ENCODE measurements around the gene CPXM2.

CPXM2 gene

DNA sequence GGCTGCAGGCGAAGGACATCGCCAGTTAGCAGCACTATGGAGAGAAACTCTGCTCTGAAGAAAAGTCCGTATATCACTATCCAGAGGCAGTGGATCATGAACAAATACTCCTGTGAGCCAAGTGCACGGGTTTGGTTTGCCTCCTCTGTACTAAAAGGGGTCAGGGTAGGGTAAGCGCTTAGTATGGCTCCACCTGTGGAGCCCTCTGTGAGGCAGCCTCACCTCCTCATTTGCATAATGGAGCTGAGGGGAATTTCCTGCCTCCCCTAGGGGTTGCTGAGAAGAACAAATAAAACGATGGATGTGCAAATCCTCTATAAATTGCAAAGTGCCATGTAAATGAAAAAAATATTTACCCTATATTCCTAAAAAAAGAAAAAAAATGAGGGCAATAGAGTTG lies 162.1 kb downstream of the CPXM2 start:
- no peak for DNase-seq

DNA sequence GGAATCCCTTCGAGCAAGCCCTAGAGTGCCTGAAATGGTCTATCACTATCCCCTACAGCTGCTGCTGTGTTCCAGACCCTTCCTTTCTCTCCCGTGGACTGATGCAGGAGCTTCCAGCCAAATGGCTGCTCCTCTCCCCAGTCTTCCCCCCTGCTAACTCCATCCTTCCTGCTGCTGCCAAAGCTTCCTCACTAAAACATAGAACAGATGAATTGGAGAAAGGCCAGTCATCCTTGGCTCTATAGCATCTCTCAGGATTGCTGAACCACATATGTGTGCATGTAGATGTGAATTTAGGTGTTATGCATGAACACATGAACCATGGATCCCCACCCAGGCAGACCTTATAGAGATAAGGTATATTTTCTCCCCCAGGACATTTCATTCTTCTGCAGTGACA lies 164.8 kb downstream of the CPXM2 start:
- DNase-seq: no peak

DNA sequence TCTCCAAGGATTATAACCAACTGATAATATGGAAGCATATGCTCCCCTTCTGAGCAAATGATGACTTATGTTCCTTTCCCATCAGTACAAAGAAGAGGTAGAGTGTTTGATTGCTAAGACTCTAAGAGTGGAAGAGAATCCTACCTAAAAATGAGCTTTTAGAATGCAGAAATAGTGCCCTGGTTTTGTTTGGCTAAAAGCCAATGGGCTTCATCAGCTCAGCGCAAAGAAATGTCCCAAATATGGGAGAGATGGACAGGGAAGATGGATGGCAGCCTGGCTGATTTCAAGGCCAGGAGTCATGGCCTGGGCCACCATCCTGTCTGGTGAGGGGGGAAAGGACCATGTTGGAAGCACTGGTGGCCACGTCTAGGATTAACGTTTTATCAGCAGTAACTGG lies 165.2 kb downstream of the CPXM2 start:
- DNase-seq: no peak

DNA sequence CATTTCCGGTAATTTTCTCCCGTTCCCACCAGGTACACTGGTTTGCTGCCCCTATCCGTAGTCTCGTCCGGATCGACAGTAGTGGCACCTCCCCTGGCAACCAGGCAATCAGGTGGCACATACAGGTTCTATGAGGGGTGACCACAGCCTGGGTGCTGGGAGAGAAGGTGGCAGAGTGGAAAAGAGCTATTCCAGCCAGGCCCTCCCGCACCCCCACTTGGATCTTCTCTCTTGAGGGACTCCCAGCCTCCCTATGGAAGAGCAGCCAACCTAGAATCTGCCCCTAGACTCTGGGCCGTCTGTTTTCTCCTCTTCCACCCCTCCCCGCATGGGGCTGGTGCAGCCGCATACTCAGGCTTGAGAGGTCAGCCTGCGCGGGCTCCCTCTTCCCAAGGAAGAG lies 166.9 kb downstream of the CPXM2 start:
- no peak for DNase-seq

DNA sequence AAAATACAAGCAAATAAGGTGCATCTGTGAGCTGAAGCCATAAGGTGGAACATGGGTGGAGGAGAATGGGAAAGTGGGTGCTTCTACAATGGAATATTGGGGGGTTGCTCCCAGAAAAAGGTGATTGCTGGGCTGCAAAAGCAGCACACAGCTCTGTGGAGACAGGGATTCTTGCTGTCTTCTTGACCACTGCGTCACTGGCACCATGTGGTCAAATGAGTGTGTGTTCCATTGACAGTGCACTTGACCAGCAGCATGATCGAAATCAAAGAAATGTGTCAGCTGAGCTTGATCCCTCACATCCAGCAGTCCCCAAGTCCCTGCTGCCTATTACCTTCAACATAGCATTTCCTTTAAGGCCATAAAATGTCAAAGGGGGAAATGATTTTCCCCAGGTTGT lies 169.3 kb downstream of the CPXM2 start:
- DNase-seq: no peak

DNA sequence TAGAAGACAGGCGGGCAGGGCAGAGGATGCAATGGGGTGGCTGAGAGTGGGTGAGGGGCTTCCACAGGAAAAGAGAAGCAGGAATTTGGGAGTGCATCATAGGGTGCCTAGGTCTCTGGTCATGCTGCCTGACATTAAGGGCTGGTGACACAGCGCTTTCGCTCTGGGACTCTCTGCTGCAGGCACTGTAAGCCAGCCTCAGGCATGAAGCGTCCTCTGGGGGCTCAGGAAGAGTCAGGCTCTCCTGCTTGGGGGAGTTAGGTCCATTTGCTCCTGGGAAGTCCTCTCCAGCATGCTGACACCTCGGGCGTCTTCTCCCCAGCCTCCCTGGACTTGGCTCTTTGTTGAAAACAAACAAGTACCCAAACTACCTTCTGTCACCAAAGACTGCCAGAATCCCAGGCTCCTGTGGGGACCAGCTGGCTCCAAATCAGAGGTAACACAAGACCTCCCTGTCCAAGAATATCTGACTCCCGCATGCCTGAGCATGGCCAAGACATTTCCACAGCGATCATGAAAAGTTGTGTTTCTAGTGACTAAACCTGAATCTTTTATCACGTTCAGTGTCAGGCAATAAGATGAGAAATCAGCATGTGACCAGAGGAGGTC lies 170.1 kb downstream of the CPXM2 start:
- DNase-seq: no peak

DNA sequence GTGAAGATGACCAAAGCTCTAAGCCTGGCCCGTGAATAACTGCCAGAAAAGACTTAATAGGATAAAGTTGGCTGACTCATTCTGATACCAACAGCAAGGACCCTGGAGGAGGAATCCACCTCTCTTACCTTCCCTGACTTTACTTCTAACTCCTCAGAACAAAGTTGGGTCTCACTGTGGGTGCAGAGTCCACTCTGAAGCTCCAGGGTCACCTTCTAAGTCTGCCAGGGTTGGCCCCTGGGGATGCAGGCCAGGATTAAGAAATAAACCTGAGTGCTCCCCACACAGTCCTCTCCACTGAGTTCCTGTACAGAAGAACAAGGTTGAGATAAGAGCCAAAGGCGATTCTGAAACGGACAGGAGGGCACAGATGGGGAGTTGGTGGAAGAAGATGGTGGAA lies 171.1 kb downstream of the CPXM2 start:
- no peak for DNase-seq

DNA sequence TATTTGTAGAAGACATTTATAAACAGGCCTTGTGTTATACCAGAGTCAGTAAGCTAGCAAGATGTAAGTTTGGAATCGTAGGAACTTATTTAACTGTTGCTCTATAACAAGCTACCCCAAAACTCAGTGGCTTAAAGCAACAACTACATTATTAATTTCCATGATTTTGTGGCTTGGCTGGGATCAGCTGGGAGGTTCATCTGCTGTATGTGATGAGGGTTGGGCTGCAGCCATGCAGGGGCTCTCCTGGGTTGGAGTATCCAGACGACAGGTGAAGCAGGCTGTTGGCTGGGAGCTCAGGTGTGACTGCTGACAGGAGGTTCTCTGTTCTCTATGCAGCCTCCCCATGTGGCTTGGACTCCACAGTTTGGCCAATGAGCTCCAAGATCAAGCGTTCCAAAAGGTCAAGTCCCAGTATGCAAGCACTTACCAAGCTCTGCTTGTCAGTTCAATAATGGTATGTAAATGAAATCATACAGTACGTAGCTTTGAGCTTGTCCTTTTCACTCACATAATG lies 173.0 kb downstream of the CPXM2 start:
- DNase-seq: no peak

DNA sequence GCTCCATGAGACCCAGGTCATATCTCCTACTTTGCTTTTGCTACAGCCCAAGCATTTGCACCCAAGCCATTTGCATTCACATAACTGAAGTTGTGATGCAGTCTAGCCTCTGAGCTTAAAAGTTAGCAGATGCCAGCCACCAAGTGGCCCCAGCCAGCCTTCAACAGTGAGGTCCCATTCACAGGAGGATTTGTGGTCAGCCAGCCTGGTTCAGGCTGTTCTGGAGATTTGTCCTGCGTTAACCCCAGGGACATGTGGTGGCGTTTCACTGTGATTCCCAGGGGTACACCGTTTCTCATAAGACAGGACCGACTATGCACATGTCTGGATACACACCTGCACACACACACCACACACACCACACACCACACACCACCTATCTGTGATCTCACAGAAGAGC lies 174.3 kb downstream of the CPXM2 start:
- no peak for DNase-seq

DNA sequence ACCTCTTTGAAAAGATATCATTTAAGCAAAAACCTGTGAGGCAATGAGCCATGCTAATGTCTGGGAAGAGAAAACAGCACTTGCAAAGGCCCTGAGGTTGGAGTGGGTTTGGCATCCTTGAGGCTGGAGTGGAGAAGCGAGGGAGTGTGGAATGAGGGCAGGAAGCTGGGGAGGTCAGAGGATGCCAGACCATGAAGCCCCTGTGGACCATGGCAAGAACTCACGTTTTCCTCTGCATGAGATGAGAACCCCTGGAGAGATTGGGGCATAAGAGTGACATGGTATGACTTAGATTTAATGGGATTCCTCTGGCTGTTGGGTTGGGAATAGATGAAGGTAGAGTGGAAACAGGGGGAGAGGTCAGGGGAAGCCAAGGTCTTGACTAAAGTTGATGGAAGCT lies 176.1 kb downstream of the CPXM2 start:
- no peak for DNase-seq

DNA sequence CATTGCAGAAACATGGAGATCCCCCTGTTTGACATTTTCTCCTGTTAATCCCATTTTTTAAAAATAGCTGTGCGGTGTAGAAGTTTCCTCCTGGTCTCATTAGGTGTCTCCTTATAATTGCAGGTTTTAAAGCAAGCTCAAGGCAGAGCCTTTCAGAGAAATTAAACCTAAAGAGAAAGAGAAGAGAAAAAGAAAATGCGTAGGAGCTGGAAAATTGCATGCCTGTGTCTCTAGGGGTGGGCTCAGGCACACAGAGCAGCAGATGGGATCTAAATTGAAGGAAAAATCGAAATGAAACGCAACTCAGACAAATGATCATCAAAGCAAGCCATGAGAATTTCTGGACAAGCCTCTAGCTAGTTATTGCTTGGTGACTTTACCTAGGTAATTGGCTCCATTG lies 185.4 kb downstream of the CPXM2 start:
- DNase-seq: no peak

DNA sequence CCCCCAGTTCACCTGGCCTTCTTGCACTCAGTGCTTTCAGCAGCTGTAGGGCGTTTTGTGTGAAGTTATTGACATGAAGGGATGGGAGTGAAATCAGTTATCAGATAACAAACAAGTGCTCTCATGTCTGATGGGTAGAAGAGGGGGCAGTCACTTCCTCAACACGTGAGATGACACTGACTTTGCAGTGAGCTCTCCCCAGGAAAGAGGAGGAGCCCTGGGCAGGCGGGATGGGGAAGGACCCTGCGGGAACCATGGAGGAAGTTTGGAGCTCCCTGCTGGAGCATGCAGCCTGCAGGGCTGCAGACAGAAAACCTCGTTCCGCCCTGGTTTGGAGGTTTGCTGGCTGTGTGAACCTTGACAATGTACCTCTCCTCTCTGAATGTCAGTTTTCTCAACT lies 186.8 kb downstream of the CPXM2 start:
- DNase-seq: no peak

DNA sequence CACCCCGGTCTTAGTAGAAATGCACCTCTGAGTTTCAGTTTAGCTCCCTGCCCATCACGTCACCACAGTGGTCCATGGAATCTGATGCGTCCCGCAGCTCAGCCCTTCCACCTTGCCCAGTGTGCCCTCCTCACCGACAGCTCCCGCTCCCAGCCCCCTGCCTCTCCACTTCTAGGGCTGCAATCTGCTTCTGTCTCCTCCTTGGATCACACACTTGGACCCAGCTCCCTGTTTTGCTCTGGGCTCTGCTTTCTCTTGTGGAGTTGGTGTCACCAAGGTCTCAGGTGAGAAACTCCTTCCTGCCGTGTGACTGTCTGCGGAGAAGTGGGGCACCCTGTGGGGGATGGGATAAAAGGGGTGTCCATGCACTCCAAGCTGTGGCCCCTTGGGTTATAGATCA lies 187.5 kb downstream of the CPXM2 start:
- no peak for DNase-seq

DNA sequence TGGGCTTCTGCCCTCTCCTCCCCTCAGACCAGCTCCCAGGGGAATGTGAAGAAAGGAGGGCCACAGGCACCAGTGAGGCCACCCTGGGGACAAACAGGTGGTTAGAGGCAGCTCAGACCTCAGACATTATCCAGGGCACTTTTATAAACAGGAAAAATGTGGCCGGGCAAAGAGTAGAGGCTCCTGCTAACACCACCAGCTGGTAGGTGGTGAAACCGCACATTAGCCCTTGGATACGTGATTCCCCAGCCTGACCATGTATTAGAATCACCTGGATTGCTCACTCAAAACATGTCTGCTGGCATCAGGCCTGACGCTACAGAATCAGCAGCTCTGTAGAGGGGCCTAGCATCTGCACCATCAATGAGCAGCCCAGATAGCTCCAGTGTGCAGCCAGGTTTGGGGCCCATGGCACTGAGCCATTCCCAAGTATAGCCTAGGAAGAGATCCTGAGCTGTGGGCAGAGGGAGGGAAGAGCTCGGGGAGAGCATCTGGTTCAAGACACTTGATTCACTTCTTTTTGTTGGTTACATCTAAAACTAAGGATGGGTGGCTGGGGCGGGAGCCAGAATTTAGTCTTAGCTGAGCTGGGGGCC lies 188.3 kb downstream of the CPXM2 start:
- no peak for DNase-seq

Measured in hematopoietic multipotent progenitor cell treated with erythropoietin and hydrocortisone succinate and interleukin-3 and kit ligand, for 6 days (in vitro differentiated cells).